ENCODE results near the gene LCP1.

DNA sequence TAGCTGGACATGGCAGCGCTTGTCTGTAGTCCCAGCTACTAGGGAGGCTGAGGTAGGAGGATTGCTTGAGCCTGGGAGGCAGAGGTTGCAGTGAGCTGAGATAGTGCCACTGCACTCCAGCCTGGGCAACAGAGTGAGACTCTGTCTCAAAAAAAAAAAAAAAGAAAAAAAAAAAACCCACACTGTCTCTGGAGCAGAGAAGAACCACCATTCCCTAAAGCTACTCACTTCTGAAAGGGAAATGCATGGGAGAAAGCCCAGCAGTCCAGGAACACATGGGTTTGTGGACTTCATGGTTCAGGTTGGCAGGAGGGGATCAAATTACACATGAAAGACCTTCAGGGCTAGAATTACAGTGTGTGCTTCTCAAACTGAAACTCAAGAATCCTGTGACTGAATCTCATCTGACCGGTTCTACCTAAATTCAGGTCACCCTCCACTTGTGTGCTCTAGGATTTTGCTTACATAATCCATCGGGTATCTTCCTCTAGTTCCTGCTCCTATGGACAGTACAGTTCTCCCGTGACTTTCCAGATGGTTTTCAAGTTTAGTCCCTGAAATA is 46.9 kb downstream of the LCP1 start:
- TF ChIP-seq EZH2 (IDR thresholded peaks at IDR 0.05) (no peak), POLR2AphosphoS5 (IDR thresholded peaks at IDR 0.05; ENCODE audit: borderline replicate concordance, low read depth, low read length) (no peak), FOXP2 (optimal IDR thresholded peaks at IDR 0.05; ENCODE audit: control extremely low read depth, extremely low read length, insufficient read depth) (no peak)
